Activated CD4-positive, alpha-beta T cell treated with anti-CD3 and anti-CD28 coated beads, Interleukin-2, amount 10 ng/mL, durations not matched to agents 24 days and 14 days (primary cell): ENCODE measurements around the gene TNFAIP3. TPM values are rescaled to one million over a fixed set of nuclear protein-coding genes. Genes with fewer than 3 reads are reported as not detected.

Experiments used
- DNase-seq: peaks from one replicate; pipeline ENCODE4 v3.0.0; 2022
- H3K27ac Mint-ChIP-seq: one replicate; pipeline ENCODE4 v1.8.0; 2022; ENCODE audit warnings: mild to moderate bottlenecking, mixed read lengths
- H3K27me3 Mint-ChIP-seq: one replicate; pipeline ENCODE4 v1.8.0; 2022; ENCODE audit warnings: mixed read lengths
- H3K36me3 Mint-ChIP-seq: one replicate; pipeline ENCODE4 v1.8.0; 2022; ENCODE audit warnings: low read depth, mild to moderate bottlenecking, mixed read lengths
- H3K4me1 Mint-ChIP-seq: one replicate; pipeline ENCODE4 v1.8.0; 2021; ENCODE audit warnings: mixed read lengths
- H3K4me3 Mint-ChIP-seq: one replicate; pipeline ENCODE4 v1.8.0; 2022; ENCODE audit warnings: mild to moderate bottlenecking, moderate library complexity, mixed read lengths
- H3K9me3 Mint-ChIP-seq: one replicate; pipeline ENCODE4 v1.8.0; 2021; ENCODE audit warnings: mixed read lengths
- intact Hi-C: fragments of 100-400 bp; cut with micrococcal nuclease; formaldehyde crosslinking; loops from one replicate; pipeline ENCODE4 v1.15.1; 2023
- total RNA-seq: library from RNA; stranded (reverse); gene quantifications from 2 replicates; pipeline ENCODE4 v1.2.3, GENCODE V29; 2022

The TNFAIP3 gene
- total RNA-seq, 1 donor from 2014 or later = 249 TPM

GRCh38 chr6:137894779-137895385 lies 27.8 kb downstream of the TNFAIP3 start:
- Mint-ChIP-seq H3K9me3 (peaks cover 13% of the 10 kb centered on the region), H3K36me3 (peaks cover 9% of the 10 kb centered on the region), H3K27me3 (no peaks in the 10 kb centered on the region), H3K27ac (no peak overlapping the region), H3K4me3 (no peak overlapping the region), H3K4me1 (peaks cover 7% of the 10 kb centered on the region)
- DNase-seq = no peak
- intact Hi-C loops = no loop called here

- Mint-ChIP-seq H3K27me3 (no peaks in the 10 kb centered on the region), H3K36me3 (peaks cover 5% of the 10 kb centered on the region), H3K4me1 (peaks cover 8% of the 10 kb centered on the region), H3K9me3 (peaks cover 12% of the 10 kb centered on the region), H3K4me3 (no peak overlapping the region), H3K27ac (no peak overlapping the region)
- no peak for DNase-seq
- intact Hi-C loops = no loop called here
Measured at GRCh38 chr6:137896647-137897046, 29.6 kb downstream of the TNFAIP3 start.

- no peak overlapping the region for H3K4me3 Mint-ChIP-seq
- H3K4me1 Mint-ChIP-seq = peaks cover 34% of the 10 kb centered on the region
- H3K9me3 Mint-ChIP-seq = peaks cover 10% of the 10 kb centered on the region
- DNase-seq = no peak
- H3K27ac Mint-ChIP-seq = no peak overlapping the region
- intact Hi-C loops = no loop called here
- peaks cover 2% of the 10 kb centered on the region for H3K36me3 Mint-ChIP-seq
- no peaks in the 10 kb centered on the region for H3K27me3 Mint-ChIP-seq
Measured at GRCh38 chr6:137900815-137901214, 33.8 kb downstream of the TNFAIP3 start.

GRCh38 chr6:137901454-137901853 lies 34.4 kb downstream of the TNFAIP3 start:
- Mint-ChIP-seq H3K4me1 (peaks cover 35% of the 10 kb centered on the region), H3K9me3 (peaks cover 7% of the 10 kb centered on the region), H3K4me3 (no peak overlapping the region), H3K36me3 (peaks cover 2% of the 10 kb centered on the region), H3K27ac (no peak overlapping the region), H3K27me3 (no peaks in the 10 kb centered on the region)
- intact Hi-C loops = no loop called here
- DNase-seq = no peak

GRCh38 chr6:137902699-137903098 lies 35.6 kb downstream of the TNFAIP3 start:
- Mint-ChIP-seq H3K4me1 (peaks cover 40% of the 10 kb centered on the region), H3K36me3 (peaks cover 2% of the 10 kb centered on the region), H3K4me3 (no peak overlapping the region), H3K27ac (no peak overlapping the region), H3K9me3 (peaks cover 7% of the 10 kb centered on the region), H3K27me3 (no peaks in the 10 kb centered on the region)
- DNase-seq = no peak
- intact Hi-C loops = no loop called here

GRCh38 chr6:137903274-137903932 lies 36.3 kb downstream of the TNFAIP3 start:
- Mint-ChIP-seq H3K27me3 (no peaks in the 10 kb centered on the region), H3K9me3 (peaks cover 4% of the 10 kb centered on the region), H3K4me1 (peaks cover 42% of the 10 kb centered on the region), H3K4me3 (peak overlapping the region; percentile 75), H3K27ac (peak overlapping the region; percentile 99), H3K36me3 (peaks cover 2% of the 10 kb centered on the region)
- DNase-seq = no peak
- intact Hi-C loops = no loop called here

GRCh38 chr6:137903933-137904821 lies 37.1 kb downstream of the TNFAIP3 start:
- Mint-ChIP-seq H3K4me3 (peak overlapping the region; percentile 75), H3K9me3 (peaks cover 4% of the 10 kb centered on the region), H3K27me3 (no peaks in the 10 kb centered on the region), H3K27ac (peak overlapping the region; percentile 99), H3K4me1 (peaks cover 50% of the 10 kb centered on the region), H3K36me3 (peaks cover 2% of the 10 kb centered on the region)
- peak; percentile 81 for DNase-seq
- intact Hi-C loops = loop anchor here (1.0 to 2.0 kb wide), 2 partner anchors 31 to 75 kb away; no protein-coding TSS in a partner anchor

GRCh38 chr6:137904822-137905617 lies 38.0 kb downstream of the TNFAIP3 start:
- peak overlapping the region; percentile 99 for H3K27ac Mint-ChIP-seq
- H3K27me3 Mint-ChIP-seq = no peaks in the 10 kb centered on the region
- H3K4me1 Mint-ChIP-seq = peaks cover 58% of the 10 kb centered on the region
- H3K4me3 Mint-ChIP-seq = peak overlapping the region; percentile 75
- H3K9me3 Mint-ChIP-seq = peaks cover 7% of the 10 kb centered on the region
- intact Hi-C loops = loop anchor here (1.0 to 2.0 kb wide), 8 partner anchors 23 to 224 kb away; no protein-coding TSS in a partner anchor
- H3K36me3 Mint-ChIP-seq = peaks cover 2% of the 10 kb centered on the region
- DNase-seq = peak; percentile 78

GRCh38 chr6:137906020-137906472 lies 39.0 kb downstream of the TNFAIP3 start:
- peaks cover 65% of the 10 kb centered on the region for H3K4me1 Mint-ChIP-seq
- peak overlapping the region; percentile 35 for H3K4me3 Mint-ChIP-seq
- no peak for DNase-seq
- peaks cover 2% of the 10 kb centered on the region for H3K36me3 Mint-ChIP-seq
- peak overlapping the region; percentile 64 for H3K27ac Mint-ChIP-seq
- peaks cover 7% of the 10 kb centered on the region for H3K9me3 Mint-ChIP-seq
- intact Hi-C loops = no loop called here
- no peaks in the 10 kb centered on the region for H3K27me3 Mint-ChIP-seq

- peaks cover 69% of the 10 kb centered on the region for H3K4me1 Mint-ChIP-seq
- intact Hi-C loops = no loop called here
- peaks cover 2% of the 10 kb centered on the region for H3K36me3 Mint-ChIP-seq
- H3K27ac Mint-ChIP-seq = peak overlapping the region; percentile 61
- peaks cover 3% of the 10 kb centered on the region for H3K9me3 Mint-ChIP-seq
- H3K4me3 Mint-ChIP-seq = peak overlapping the region; percentile 14
- DNase-seq = no peak
- no peaks in the 10 kb centered on the region for H3K27me3 Mint-ChIP-seq
Measured at GRCh38 chr6:137907170-137907569, 40.1 kb downstream of the TNFAIP3 start.

- Mint-ChIP-seq H3K9me3 (peaks cover 12% of the 10 kb centered on the region), H3K4me3 (peak overlapping the region; percentile 72), H3K27ac (peak overlapping the region; percentile 90), H3K27me3 (no peaks in the 10 kb centered on the region), H3K4me1 (peaks cover 53% of the 10 kb centered on the region), H3K36me3 (peaks cover 4% of the 10 kb centered on the region)
- no peak for DNase-seq
- intact Hi-C loops = loop anchor here (1.0 kb wide), 1 partner anchor 18 kb away; no protein-coding TSS in a partner anchor
Measured at GRCh38 chr6:137909533-137909932, 42.5 kb downstream of the TNFAIP3 start.

GRCh38 chr6:137910424-137910834 lies 43.4 kb downstream of the TNFAIP3 start:
- no peak overlapping the region for H3K27ac Mint-ChIP-seq

GRCh38 chr6:137910843-137911456 lies 43.9 kb downstream of the TNFAIP3 start:
- intact Hi-C loops = no loop called here
- no peaks in the 10 kb centered on the region for H3K27me3 Mint-ChIP-seq

More at GRCh38 chr6:137910424-137910834, 43.4 kb downstream of the TNFAIP3 start:
- no peak for DNase-seq
- Mint-ChIP-seq H3K36me3 (peaks cover 4% of the 10 kb centered on the region), H3K4me1 (peaks cover 45% of the 10 kb centered on the region), H3K9me3 (peaks cover 20% of the 10 kb centered on the region), H3K4me3 (no peak overlapping the region), H3K27me3 (no peaks in the 10 kb centered on the region)
- intact Hi-C loops = no loop called here

More at GRCh38 chr6:137910843-137911456, 43.9 kb downstream of the TNFAIP3 start:
- no peak overlapping the region for H3K27ac Mint-ChIP-seq
- H3K36me3 Mint-ChIP-seq = peaks cover 4% of the 10 kb centered on the region
- H3K9me3 Mint-ChIP-seq = peaks cover 24% of the 10 kb centered on the region
- H3K4me3 Mint-ChIP-seq = no peak overlapping the region
- H3K4me1 Mint-ChIP-seq = peaks cover 44% of the 10 kb centered on the region
- DNase-seq = no peak
